Hepatocyte (in vitro differentiated cells): ENCODE results near the gene PEAK1. TPM values are rescaled to one million over a fixed set of nuclear protein-coding genes. Genes with fewer than 3 reads are reported as not detected.

Experiments used
- DNase-seq: peaks from one replicate; pipeline ENCODE4 v3.0.0-alpha.2; 2016; ENCODE audit warnings: low spot score
- H2AFZ ChIP-seq: fragments of 200-600 bp; sonication (generic); 2 replicates; pipeline ENCODE4 v1.6.0; 2016; ENCODE audit warnings: antibody characterized with exemption, mild to moderate bottlenecking
- H3K27ac ChIP-seq: fragments of 200-600 bp; sonication (generic); 2 replicates; pipeline ENCODE4 v1.5.1; 2016; ENCODE audit warnings: mild to moderate bottlenecking
- H3K27me3 ChIP-seq: fragments of 200-600 bp; sonication (generic); 2 replicates; pipeline ENCODE4 v1.6.1; 2016
- H3K36me3 ChIP-seq: fragments of 200-600 bp; sonication (generic); replicated peaks from 2 replicates; pipeline ENCODE4 v1.5.1; 2016; ENCODE audit warnings: low read depth; ENCODE audit not compliant: insufficient read depth
- H3K4me1 ChIP-seq: fragments of 200-600 bp; sonication (generic); 2 replicates; pipeline ENCODE4 v1.5.1; 2016; ENCODE audit warnings: mild to moderate bottlenecking, moderate library complexity; ENCODE audit not compliant: insufficient read depth
- H3K4me2 ChIP-seq: fragments of 200-600 bp; sonication (generic); 2 replicates; pipeline ENCODE4 v1.6.0; 2016
- H3K4me3 ChIP-seq: fragments of 200-600 bp; sonication (generic); 2 replicates; pipeline ENCODE4 v1.5.1; 2016; ENCODE audit warnings: mild to moderate bottlenecking
- H3K79me2 ChIP-seq: fragments of 200-600 bp; sonication (generic); 2 replicates; pipeline ENCODE4 v1.6.0; 2017; ENCODE audit warnings: mild to moderate bottlenecking
- H3K9me2 ChIP-seq: fragments of 200-600 bp; sonication (generic); replicated peaks from 2 replicates; pipeline ENCODE4 v1.6.0; 2017; ENCODE audit warnings: mild to moderate bottlenecking; ENCODE audit not compliant: insufficient read depth
- H3K9me3 ChIP-seq: fragments of 200-600 bp; sonication (generic); 2 replicates; pipeline ENCODE4 v1.5.1; 2016; ENCODE audit warnings: low read depth, mild to moderate bottlenecking
- H4K20me1 ChIP-seq: fragments of 200-600 bp; sonication (generic); 2 replicates; pipeline ENCODE4 v1.6.0; 2016; ENCODE audit warnings: mild to moderate bottlenecking; ENCODE audit not compliant: insufficient read depth, poor library complexity, severe bottlenecking
- CTCF ChIP-seq: fragments of 200-600 bp; sonication (generic); IDR thresholded peaks from 2 replicates; pipeline ENCODE4 v1.5.1; 2016; ENCODE audit warnings: antibody characterized with exemption, mild to moderate bottlenecking; ENCODE audit not compliant: poor library complexity
- EZH2 ChIP-seq: fragments of 200-600 bp; sonication (generic); IDR thresholded peaks from 2 replicates; pipeline ENCODE4 v1.6.1; 2016; ENCODE audit warnings: antibody characterized with exemption, mild to moderate bottlenecking, borderline replicate concordance
- EZH2phosphoT487 ChIP-seq: fragments of 200-600 bp; sonication (generic); IDR thresholded peaks from one replicate; pipeline ENCODE4 v1.6.1; 2018; ENCODE audit warnings: antibody characterized with exemption, mild to moderate bottlenecking, low read depth, moderate library complexity; ENCODE audit not compliant: unreplicated experiment, severe bottlenecking
- WGBS: methylation state at CpG from one replicate; pipeline ENCODE4 v1.1.6; 2016; ENCODE audit warnings: low lambda C conversion rate; ENCODE audit errors: missing lambda C conversion rate; 5-methylcytosine and 5-hydroxymethylcytosine counted together
- polyA plus RNA-seq: library from polyadenylated mRNA; unstranded; fragments of >200 nt; fragmentation: Nextera tagmentation; extraction: Ambion mirVana; gene quantifications from 2 replicates; pipeline ENCODE4 v1.2.1, GENCODE V29; 2016
- total RNA-seq: library from RNA; depleted of rRNA; stranded (reverse); fragments of >200 nt; gene quantifications from 2 replicates; pipeline ENCODE4 v1.2.3, GENCODE V29; 2014

PEAK1 gene
- total and polyA plus RNA-seq, 2 experiments from 2014 or later: 8.1 to 27.1 TPM

GRCh38 chr15:77087213-77087612 lies 332.7 kb downstream of the PEAK1 start:
- Histone ChIP-seq H4K20me1 (no peaks in the 10 kb centered on the region), H3K4me3 (no peak overlapping the region), H2AFZ (no peak overlapping the region), H3K9me3 (no peaks in the 10 kb centered on the region), H3K4me1 (no peaks in the 10 kb centered on the region), H3K36me3 (no peaks in the 10 kb centered on the region), H3K4me2 (no peak overlapping the region), H3K27ac (no peak overlapping the region), H3K79me2 (no peaks in the 10 kb centered on the region), H3K9me2 (no peaks in the 10 kb centered on the region), H3K27me3 (no peaks in the 10 kb centered on the region)
- no peak for DNase-seq
- WGBS: 89% methylated on average over 2 of the region's 2 CpGs
- TF ChIP-seq EZH2 (no peak), EZH2phosphoT487 (no peak), CTCF (no peak)

- H4K20me1 ChIP-seq: no peaks in the 10 kb centered on the region
- no peak overlapping the region for H3K27ac ChIP-seq
- H3K36me3 ChIP-seq: no peaks in the 10 kb centered on the region
- 44% methylated on average over 2 of the region's 2 CpGs for WGBS
- H3K4me2 ChIP-seq: no peak overlapping the region
- no peaks in the 10 kb centered on the region for H3K27me3 ChIP-seq
- no peaks in the 10 kb centered on the region for H3K9me3 ChIP-seq
- no peaks in the 10 kb centered on the region for H3K9me2 ChIP-seq
- no peak overlapping the region for H2AFZ ChIP-seq
- no peak for DNase-seq
- TF ChIP-seq EZH2: no peak
- TF ChIP-seq CTCF: no peak
- no peak for TF ChIP-seq EZH2phosphoT487
- no peaks in the 10 kb centered on the region for H3K4me1 ChIP-seq
- no peaks in the 10 kb centered on the region for H3K79me2 ChIP-seq
- no peak overlapping the region for H3K4me3 ChIP-seq
Measured at GRCh38 chr15:77085297-77085696, 334.6 kb downstream of the PEAK1 start.

GRCh38 chr15:77084436-77084835 lies 335.5 kb downstream of the PEAK1 start:
- Histone ChIP-seq H3K36me3 (no peaks in the 10 kb centered on the region), H3K4me2 (no peak overlapping the region), H4K20me1 (no peaks in the 10 kb centered on the region), H3K9me2 (no peaks in the 10 kb centered on the region), H2AFZ (no peak overlapping the region), H3K9me3 (no peaks in the 10 kb centered on the region), H3K27me3 (no peaks in the 10 kb centered on the region), H3K79me2 (no peaks in the 10 kb centered on the region), H3K4me3 (no peak overlapping the region), H3K4me1 (no peaks in the 10 kb centered on the region), H3K27ac (no peak overlapping the region)
- WGBS: 96% methylated on average over 8 of the region's 8 CpGs
- DNase-seq: no peak
- TF ChIP-seq EZH2phosphoT487 (no peak), EZH2 (no peak), CTCF (no peak)
